Small intestine (tissue), 7 donors: ENCODE results near the gene FNIP2. TPM values are rescaled to one million over a fixed set of nuclear protein-coding genes. Genes with fewer than 3 reads are reported as not detected.
"Not testable (repeated sequence)": the region's sequence is repeated elsewhere in the genome, so short reads cannot be mapped to it uniquely, and the experiment has no call there.

Source experiments
- DNase-seq, 2 donors: peaks; one replicate each; pipeline versions ENCODE4 v3.0.0 to v3.0.0-alpha.2; 2013
- FAIRE-seq: peaks from 2 replicates; lab custom pipeline; 2012; peaks lifted over from hg19 to GRCh38; lab: Jason Lieb, UNC
- H3K27ac ChIP-seq, 3 donors: one replicate each; pipeline ENCODE4 v1.5.1; 2013; ENCODE audit warnings: low read length in 2 of 3, mild to moderate bottlenecking in 2 of 3, control low read depth in 1 of 3, inconsistent platforms in 1 of 3, low read depth in 1 of 3, moderate library complexity in 1 of 3
- H3K27me3 ChIP-seq, 3 donors: one replicate each; pipeline ENCODE4 v1.6.1; 2013; ENCODE audit warnings: low read length in 3 of 3, inconsistent platforms in 1 of 3; ENCODE audit not compliant: control insufficient read depth in 3 of 3, insufficient read depth in 3 of 3
- H3K36me3 ChIP-seq, 3 donors: one replicate each; pipeline ENCODE4 v1.6.1; 2013; ENCODE audit warnings: low read length in 3 of 3, inconsistent platforms in 1 of 3, low read depth in 1 of 3, mild to moderate bottlenecking in 1 of 3, moderate library complexity in 1 of 3; ENCODE audit not compliant: control insufficient read depth in 3 of 3, insufficient read depth in 2 of 3
- H3K4me1 ChIP-seq, 3 donors: one replicate each; pipeline ENCODE4 v1.6.1; 2013; ENCODE audit warnings: low read length in 2 of 3, inconsistent platforms in 1 of 3, low read depth in 1 of 3, mild to moderate bottlenecking in 1 of 3, moderate library complexity in 1 of 3; ENCODE audit not compliant: control insufficient read depth in 3 of 3, insufficient read depth in 2 of 3
- H3K4me3 ChIP-seq, 3 donors: one replicate each; pipeline ENCODE4 v1.5.1; 2013; ENCODE audit warnings: low read length in 3 of 3, control low read depth in 1 of 3, inconsistent platforms in 1 of 3, low read depth in 1 of 3, mild to moderate bottlenecking in 1 of 3, moderate library complexity in 1 of 3
- H3K9me3 ChIP-seq, 2 donors: one replicate each; pipeline ENCODE4 v1.6.1; 2013; ENCODE audit warnings: low read depth in 1 of 2, low read length in 1 of 2; ENCODE audit not compliant: control insufficient read depth in 2 of 2, insufficient read depth in 1 of 2
- WGBS, 3 donors: extraction: QIAGEN DNeasy Blood & Tissue Kit; methylation state at CpG; one replicate each; pipeline ENCODE4 v1.1.7; 2013; 5-methylcytosine and 5-hydroxymethylcytosine counted together
- polyA plus RNA-seq, 4 donors: library from polyadenylated mRNA; stranded (reverse) in 3 of 4; unstranded in 1 of 4; fragments of 200-250 nt in 3 of 4; fragments of 120-200 nt in 1 of 4; gene quantifications; one replicate each; pipeline versions ENCODE4 v1.2.1 to v1.2.3, GENCODE V29; 2013
- donor health status: healthy with polysubstance abuse.
- donor health status: control.
- donor health status: control.
- donor health status: Bipolar disorder and iron deficiency.
- donor health status: healthy.

The FNIP2 gene
- polyA plus RNA-seq, 4 donors = 3.5 to 25.2 (median 6.7) TPM

DNA sequence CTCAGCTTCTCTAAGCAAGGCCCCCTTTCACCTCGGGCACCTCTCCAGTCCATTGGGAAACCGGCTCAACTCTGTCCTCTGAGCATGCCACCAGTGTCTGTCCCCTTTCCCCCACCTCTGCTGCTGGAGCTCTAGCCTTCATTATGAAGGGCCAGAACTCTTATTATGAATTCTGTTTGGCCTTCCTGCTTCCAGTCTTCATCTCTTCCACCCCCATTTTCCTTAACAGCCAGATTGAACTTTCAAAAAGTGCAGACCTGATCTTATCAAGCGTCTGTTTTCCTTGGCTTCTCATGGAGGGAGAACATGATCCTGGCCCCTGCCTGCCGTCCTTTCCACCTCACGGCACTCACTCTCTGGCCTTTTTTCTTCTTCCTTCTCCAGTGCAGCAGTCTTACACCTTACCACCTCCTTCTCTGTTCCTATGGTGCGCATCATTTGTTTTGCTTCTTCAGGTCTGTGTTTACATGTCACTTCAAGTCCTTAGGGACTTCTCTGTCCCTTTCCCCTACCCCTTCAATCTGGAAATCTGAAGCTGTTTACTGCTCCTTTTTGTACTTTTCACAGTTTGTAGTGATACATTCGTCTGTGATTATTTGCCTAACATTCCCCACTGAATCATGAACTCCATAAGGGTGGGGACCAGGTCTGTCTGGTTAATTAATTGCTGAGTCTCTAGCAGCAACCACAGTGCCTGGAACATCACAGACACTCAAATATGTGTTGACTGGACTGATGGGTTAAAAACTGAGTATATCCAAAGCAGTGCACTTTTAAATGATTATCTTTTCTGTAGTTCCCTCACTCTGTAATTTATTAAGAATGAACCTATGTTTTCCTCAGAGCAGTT lies 55.8 kb downstream of the FNIP2 start:
- peaks cover 13 to 65% (median 36%) of the 10 kb centered on the region in 3 donors for H3K4me1 ChIP-seq
- FAIRE-seq = no peak
- H3K27me3 ChIP-seq = no peaks in the 10 kb centered on the region
- H3K4me3 ChIP-seq = no peak overlapping the region
- DNase-seq = no peak
- WGBS, 3 donors = 45 to 58% (median 45%) methylated on average over 7 of the region's 7 CpGs
- no peaks in the 10 kb centered on the region for H3K9me3 ChIP-seq
- peak overlapping the region in 2 of 3 donors; percentile 52 to 85 for H3K27ac ChIP-seq
- no peaks in the 10 kb centered on the region for H3K36me3 ChIP-seq

- Histone ChIP-seq H3K4me3 (no peak overlapping the region), H3K27me3 (no peaks in the 10 kb centered on the region), H3K9me3 (no peaks in the 10 kb centered on the region), H3K36me3 (peaks cover 0 to under 1% (median 0%) of the 10 kb centered on the region in 3 donors), H3K4me1 (peaks cover 13 to 58% (median 33%) of the 10 kb centered on the region in 3 donors), H3K27ac (peak overlapping the region in 2 of 3 donors; percentile 52 to 85)
- peak in 1 of 2 donors; percentile 43 for DNase-seq
- 30 to 66% (median 40%) methylated on average over 4 of the region's 4 CpGs for WGBS, 3 donors
- FAIRE-seq = no peak
Measured at GRCh38 chr4:158825433-158826036, 56.7 kb downstream of the FNIP2 start.

DNA sequence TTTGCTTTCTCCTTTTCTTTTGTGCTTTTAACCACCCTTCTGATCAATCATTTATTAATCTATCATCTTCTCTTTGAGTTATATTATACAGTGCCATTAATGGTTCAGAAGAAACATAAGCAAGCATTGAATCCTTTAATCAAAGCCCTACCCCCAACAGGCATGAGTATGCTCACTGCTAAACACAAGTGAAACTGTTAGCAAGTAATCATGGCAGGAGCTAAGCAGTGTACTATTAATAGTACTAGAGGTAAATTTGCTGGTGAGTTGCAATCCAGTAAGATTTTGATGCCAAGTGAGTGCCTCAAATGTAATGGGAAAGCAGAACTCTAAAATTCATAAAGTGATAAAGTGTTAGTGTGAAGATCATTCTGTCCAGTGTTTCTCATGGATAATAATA lies 57.2 kb downstream of the FNIP2 start:
- H3K4me1 ChIP-seq = peaks cover 13 to 52% (median 32%) of the 10 kb centered on the region in 3 donors
- H3K27me3 ChIP-seq = no peaks in the 10 kb centered on the region
- H3K36me3 ChIP-seq = peaks cover 0 to 3% (median 0%) of the 10 kb centered on the region in 3 donors
- no peak overlapping the region for H3K4me3 ChIP-seq
- FAIRE-seq (no peak), DNase-seq (peak in 1 of 2 donors; percentile 20)
- H3K27ac ChIP-seq = peak overlapping the region in 1 of 3 donors; percentile 85
- H3K9me3 ChIP-seq = no peaks in the 10 kb centered on the region

DNA sequence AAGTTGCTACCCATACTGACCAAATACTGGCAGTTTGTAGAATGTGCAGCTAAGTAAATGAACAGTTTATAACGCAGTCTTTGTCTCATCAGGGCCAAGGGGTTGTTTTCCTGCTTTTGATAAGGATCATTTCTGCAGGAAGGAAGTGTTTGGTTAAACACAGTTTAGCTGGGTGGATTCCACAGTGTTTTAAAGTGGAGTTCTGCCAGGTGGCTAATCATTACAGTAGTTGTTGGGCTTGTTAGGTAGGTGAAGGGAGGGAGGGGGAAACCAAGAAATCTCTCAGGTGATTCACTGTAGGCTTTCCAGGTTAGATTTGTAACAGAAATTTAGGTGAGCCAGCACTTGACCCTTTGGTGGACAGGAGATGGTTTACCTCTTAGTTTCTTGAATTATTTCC lies 58.1 kb downstream of the FNIP2 start:
- Histone ChIP-seq H3K4me1 (peaks cover 13 to 44% (median 32%) of the 10 kb centered on the region in 3 donors), H3K27me3 (no peaks in the 10 kb centered on the region), H3K36me3 (peaks cover 1 to 3% (median 2%) of the 10 kb centered on the region in 3 donors), H3K4me3 (no peak overlapping the region), H3K9me3 (no peaks in the 10 kb centered on the region), H3K27ac (peak overlapping the region in 2 of 3 donors; percentile 57 to 85)
- FAIRE-seq = no peak
- WGBS, 3 donors = 13 to 32% (median 17%) methylated on average over 1 of the region's 1 CpG
- DNase-seq = peak; percentile 77 to 88

GRCh38 chr4:158827543-158827981 lies 58.7 kb downstream of the FNIP2 start:
- no peak overlapping the region for H3K4me3 ChIP-seq
- H3K27me3 ChIP-seq = no peaks in the 10 kb centered on the region
- peaks cover 2 to 3% (median 3%) of the 10 kb centered on the region in 3 donors for H3K36me3 ChIP-seq
- FAIRE-seq = no peak
- DNase-seq = no peak
- peaks cover 13 to 44% (median 32%) of the 10 kb centered on the region in 3 donors for H3K4me1 ChIP-seq
- WGBS, 3 donors = 22 to 58% (median 36%) methylated on average over 5 of the region's 5 CpGs
- H3K9me3 ChIP-seq = no peaks in the 10 kb centered on the region
- peak overlapping the region in 2 of 3 donors; percentile 57 to 85 for H3K27ac ChIP-seq

- not testable (repeated sequence) for FAIRE-seq, H3K4me3 ChIP-seq, H3K9me3 ChIP-seq, H3K27me3 ChIP-seq, DNase-seq, H3K36me3 ChIP-seq
- peaks cover 13 to 44% (median 31%) of the 10 kb centered on the region in 3 donors for H3K4me1 ChIP-seq
- 64 to 79% (median 74%) methylated on average over 8 of the region's 8 CpGs for WGBS, 3 donors
- H3K27ac ChIP-seq = peak overlapping the region in 1 of 3 donors; percentile 85
Measured at GRCh38 chr4:158828151-158828550, 59.3 kb downstream of the FNIP2 start.

- Histone ChIP-seq H3K9me3 (no peaks in the 10 kb centered on the region), H3K4me1 (peaks cover 13 to 41% (median 26%) of the 10 kb centered on the region in 3 donors)
- no peak for FAIRE-seq
Measured at GRCh38 chr4:158829254-158829653, 60.4 kb downstream of the FNIP2 start.

DNA sequence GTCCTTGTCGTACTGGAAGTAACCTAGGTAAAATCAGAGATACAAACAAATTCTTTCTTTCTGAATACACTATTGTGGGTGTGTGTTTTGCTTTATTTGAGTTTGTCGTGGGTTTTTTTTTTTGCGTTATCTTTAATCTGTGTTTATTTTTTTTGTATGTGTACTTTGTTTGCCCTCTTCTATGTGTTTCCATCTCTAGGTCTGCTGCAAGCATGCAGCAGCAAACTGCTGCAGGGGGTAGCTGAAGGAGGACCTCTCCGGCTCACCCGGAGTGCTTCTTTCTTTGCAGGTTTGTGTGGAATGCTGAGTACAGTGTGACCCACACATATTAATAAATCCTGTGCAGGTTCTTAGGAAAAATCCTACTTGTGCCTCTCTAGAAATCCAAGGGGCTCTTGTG lies 64.8 kb downstream of the FNIP2 start:
- H3K4me1 ChIP-seq = peaks cover 3 to 15% (median 6%) of the 10 kb centered on the region in 3 donors
- H3K27ac ChIP-seq = no peak overlapping the region
- H3K36me3 ChIP-seq = peaks cover 2 to 12% (median 3%) of the 10 kb centered on the region in 3 donors
- no peaks in the 10 kb centered on the region for H3K9me3 ChIP-seq
- no peaks in the 10 kb centered on the region for H3K27me3 ChIP-seq
- FAIRE-seq (no peak), DNase-seq (no peak)
- 80 to 90% (median 86%) methylated on average over 5 of the region's 5 CpGs for WGBS, 3 donors
- H3K4me3 ChIP-seq = no peak overlapping the region

More at GRCh38 chr4:158829254-158829653, 60.4 kb downstream of the FNIP2 start:
- no peak overlapping the region for H3K27ac ChIP-seq
- no peak overlapping the region for H3K4me3 ChIP-seq
- H3K27me3 ChIP-seq = no peaks in the 10 kb centered on the region
- H3K36me3 ChIP-seq = peaks cover 2 to 3% (median 3%) of the 10 kb centered on the region in 3 donors
- 34 to 69% (median 48%) methylated on average over 2 of the region's 2 CpGs for WGBS, 3 donors
- DNase-seq = no peak
